ENCODE measurements around the gene RNF149. TPM values are rescaled to one million over a fixed set of nuclear protein-coding genes. Genes with fewer than 3 reads are reported as not detected.
A peak's percentile ranks its signal among the peaks of the same experiment; 100 is the strongest.

The RNF149 gene
- total and polyA plus RNA-seq, 9 of the 15 experiments (the other 6 are each of a cell fraction or from before 2014, with no cell fraction given) = 9.0 to 31.5 (median 22.8) TPM

DNA sequence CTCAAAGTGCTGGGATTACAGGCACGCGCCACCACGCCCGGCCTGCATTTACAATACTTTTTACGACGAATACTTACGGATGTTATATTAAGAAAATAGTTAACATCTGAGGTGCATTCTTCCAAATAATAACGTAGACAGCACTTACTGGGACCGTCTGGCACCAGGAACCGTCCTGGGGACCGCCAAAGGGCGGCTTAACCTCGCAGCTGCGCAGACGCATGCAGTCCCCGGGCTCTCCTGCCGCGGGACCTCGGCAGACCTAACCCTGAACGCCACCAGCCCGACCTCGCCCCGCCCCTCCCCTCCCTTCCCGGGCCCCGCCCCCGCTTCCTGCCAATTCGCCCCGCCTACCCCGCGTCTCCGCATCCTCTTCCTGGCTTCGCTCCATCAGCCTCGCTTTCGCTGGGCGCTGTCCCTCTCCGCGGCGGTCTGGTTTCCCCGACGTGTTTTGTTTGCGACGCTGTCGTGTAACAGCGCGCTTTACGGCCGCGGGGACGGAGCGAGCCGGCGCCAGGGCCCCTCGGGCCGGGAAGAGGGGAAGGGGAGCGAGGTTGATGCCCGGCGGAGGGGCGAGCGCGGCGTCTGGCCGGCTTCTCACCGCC, 56.0 kb downstream of the RNF149 start, which contains the start of gene CNOT11 (continued):
- TF ChIP-seq SOX6 (IDR thresholded peaks at IDR 0.05) (peak; percentile 22; the same call in 1 of the 2 replicates), NR2C2 (CRISPR knock-in tag; IDR thresholded peaks at IDR 0.05) (no peak), NR2C2 (tag; IDR thresholded peaks at IDR 0.05) (peak; percentile 57; the same call in 1 of the 2 replicates), DDX20 (tag; IDR thresholded peaks at IDR 0.05; ENCODE audit: low read depth) (no peak), POLR2G (IDR thresholded peaks at IDR 0.05; ENCODE audit: low read depth, low read length) (peak; percentile 88), MBD2 (IDR thresholded peaks at IDR 0.05; ENCODE audit: borderline replicate concordance, low read depth) (0 out of 2 replicates have a peak, but pooled peaks have one; percentile 12), RAD21 (CRISPR knock-in tag; conservative IDR thresholded peaks at IDR 0.05 in 1 of 2, IDR thresholded peaks at IDR 0.05 in 1 of 2) (peak in 1 of 2 experiments; percentile 6; a peak in 1 of 4 replicates)
- TF ChIP-seq, protein P1, sequence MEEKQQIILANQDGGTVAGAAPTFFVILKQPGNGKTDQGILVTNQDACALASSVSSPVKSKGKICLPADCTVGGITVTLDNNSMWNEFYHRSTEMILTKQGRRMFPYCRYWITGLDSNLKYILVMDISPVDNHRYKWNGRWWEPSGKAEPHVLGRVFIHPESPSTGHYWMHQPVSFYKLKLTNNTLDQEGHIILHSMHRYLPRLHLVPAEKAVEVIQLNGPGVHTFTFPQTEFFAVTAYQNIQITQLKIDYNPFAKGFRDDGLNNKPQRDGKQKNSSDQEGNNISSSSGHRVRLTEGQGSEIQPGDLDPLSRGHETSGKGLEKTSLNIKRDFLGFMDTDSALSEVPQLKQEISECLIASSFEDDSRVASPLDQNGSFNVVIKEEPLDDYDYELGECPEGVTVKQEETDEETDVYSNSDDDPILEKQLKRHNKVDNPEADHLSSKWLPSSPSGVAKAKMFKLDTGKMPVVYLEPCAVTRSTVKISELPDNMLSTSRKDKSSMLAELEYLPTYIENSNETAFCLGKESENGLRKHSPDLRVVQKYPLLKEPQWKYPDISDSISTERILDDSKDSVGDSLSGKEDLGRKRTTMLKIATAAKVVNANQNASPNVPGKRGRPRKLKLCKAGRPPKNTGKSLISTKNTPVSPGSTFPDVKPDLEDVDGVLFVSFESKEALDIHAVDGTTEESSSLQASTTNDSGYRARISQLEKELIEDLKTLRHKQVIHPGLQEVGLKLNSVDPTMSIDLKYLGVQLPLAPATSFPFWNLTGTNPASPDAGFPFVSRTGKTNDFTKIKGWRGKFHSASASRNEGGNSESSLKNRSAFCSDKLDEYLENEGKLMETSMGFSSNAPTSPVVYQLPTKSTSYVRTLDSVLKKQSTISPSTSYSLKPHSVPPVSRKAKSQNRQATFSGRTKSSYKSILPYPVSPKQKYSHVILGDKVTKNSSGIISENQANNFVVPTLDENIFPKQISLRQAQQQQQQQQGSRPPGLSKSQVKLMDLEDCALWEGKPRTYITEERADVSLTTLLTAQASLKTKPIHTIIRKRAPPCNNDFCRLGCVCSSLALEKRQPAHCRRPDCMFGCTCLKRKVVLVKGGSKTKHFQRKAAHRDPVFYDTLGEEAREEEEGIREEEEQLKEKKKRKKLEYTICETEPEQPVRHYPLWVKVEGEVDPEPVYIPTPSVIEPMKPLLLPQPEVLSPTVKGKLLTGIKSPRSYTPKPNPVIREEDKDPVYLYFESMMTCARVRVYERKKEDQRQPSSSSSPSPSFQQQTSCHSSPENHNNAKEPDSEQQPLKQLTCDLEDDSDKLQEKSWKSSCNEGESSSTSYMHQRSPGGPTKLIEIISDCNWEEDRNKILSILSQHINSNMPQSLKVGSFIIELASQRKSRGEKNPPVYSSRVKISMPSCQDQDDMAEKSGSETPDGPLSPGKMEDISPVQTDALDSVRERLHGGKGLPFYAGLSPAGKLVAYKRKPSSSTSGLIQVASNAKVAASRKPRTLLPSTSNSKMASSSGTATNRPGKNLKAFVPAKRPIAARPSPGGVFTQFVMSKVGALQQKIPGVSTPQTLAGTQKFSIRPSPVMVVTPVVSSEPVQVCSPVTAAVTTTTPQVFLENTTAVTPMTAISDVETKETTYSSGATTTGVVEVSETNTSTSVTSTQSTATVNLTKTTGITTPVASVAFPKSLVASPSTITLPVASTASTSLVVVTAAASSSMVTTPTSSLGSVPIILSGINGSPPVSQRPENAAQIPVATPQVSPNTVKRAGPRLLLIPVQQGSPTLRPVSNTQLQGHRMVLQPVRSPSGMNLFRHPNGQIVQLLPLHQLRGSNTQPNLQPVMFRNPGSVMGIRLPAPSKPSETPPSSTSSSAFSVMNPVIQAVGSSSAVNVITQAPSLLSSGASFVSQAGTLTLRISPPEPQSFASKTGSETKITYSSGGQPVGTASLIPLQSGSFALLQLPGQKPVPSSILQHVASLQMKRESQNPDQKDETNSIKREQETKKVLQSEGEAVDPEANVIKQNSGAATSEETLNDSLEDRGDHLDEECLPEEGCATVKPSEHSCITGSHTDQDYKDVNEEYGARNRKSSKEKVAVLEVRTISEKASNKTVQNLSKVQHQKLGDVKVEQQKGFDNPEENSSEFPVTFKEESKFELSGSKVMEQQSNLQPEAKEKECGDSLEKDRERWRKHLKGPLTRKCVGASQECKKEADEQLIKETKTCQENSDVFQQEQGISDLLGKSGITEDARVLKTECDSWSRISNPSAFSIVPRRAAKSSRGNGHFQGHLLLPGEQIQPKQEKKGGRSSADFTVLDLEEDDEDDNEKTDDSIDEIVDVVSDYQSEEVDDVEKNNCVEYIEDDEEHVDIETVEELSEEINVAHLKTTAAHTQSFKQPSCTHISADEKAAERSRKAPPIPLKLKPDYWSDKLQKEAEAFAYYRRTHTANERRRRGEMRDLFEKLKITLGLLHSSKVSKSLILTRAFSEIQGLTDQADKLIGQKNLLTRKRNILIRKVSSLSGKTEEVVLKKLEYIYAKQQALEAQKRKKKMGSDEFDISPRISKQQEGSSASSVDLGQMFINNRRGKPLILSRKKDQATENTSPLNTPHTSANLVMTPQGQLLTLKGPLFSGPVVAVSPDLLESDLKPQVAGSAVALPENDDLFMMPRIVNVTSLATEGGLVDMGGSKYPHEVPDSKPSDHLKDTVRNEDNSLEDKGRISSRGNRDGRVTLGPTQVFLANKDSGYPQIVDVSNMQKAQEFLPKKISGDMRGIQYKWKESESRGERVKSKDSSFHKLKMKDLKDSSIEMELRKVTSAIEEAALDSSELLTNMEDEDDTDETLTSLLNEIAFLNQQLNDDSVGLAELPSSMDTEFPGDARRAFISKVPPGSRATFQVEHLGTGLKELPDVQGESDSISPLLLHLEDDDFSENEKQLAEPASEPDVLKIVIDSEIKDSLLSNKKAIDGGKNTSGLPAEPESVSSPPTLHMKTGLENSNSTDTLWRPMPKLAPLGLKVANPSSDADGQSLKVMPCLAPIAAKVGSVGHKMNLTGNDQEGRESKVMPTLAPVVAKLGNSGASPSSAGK (IDR thresholded peaks at IDR 0.05) = peak; percentile 87
- TF ChIP-seq, protein P2, sequence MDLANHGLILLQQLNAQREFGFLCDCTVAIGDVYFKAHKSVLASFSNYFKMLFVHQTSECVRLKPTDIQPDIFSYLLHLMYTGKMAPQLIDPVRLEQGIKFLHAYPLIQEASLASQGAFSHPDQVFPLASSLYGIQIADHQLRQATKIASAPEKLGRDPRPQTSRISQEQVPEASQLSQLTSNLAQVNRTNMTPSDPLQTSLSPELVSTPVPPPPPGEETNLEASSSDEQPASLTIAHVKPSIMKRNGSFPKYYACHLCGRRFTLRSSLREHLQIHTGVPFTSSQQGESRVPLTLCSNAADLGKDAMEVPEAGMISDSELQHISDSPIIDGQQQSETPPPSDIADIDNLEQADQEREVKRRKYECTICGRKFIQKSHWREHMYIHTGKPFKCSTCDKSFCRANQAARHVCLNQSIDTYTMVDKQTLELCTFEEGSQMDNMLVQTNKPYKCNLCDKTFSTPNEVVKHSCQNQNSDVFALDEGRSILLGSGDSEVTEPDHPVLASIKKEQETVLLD (IDR thresholded peaks at IDR 0.05) = peak; percentile 57
